ENCODE measurements around the gene NAA60.
A peak's percentile ranks its signal among the peaks of the same experiment; 100 is the strongest.

The NAA60 gene

GRCh38 chr16:3443108-3444031, at the start of gene NAA60, which contains the start of gene ZNF597:
NAA60 (plus strand) TSS chr16:3443680; CDS start chr16:3476228, 32,548 bp downstream.
ZNF597 (minus strand) TSS chr16:3443504; CDS start chr16:3443153, 351 bp downstream.
- Histone ChIP-seq H3K36me3 (ENCODE audit: control insufficient read depth in 2 of 2, insufficient read depth in 2 of 2, low read length in 2 of 2) (peaks cover 0 to 7% of the 10 kb centered on the region in 2 donors), H3K9me3 (ENCODE audit: control insufficient read depth in 2 of 2, low read length in 2 of 2) (peaks cover 0 to 4% of the 10 kb centered on the region in 2 donors)

GRCh38 chr16:3400446-3400778, 43.1 kb upstream of the NAA60 start:
- peaks cover 9 to 12% of the 10 kb centered on the region in 2 donors for H3K4me1 ChIP-seq (ENCODE audit: control insufficient read depth in 2 of 2, insufficient read depth in 2 of 2, low read length in 2 of 2)
- H3K9ac ChIP-seq (ENCODE audit: low read depth in 1 of 2, low read length in 2 of 2) = peak overlapping the region; percentile 85 to 92
- H3K4me3 ChIP-seq (ENCODE audit: low read length in 2 of 2) = peak overlapping the region; percentile 91 to 94
- no peaks in the 10 kb centered on the region for H3K27me3 ChIP-seq (ENCODE audit: control insufficient read depth in 2 of 2, insufficient read depth in 2 of 2, low read length in 2 of 2)
- H3K27ac ChIP-seq (ENCODE audit: low read depth in 2 of 2, low read length in 2 of 2) = peak overlapping the region; percentile 85
- peaks cover 5 to 8% of the 10 kb centered on the region in 2 donors for H3K9me3 ChIP-seq (ENCODE audit: control insufficient read depth in 2 of 2, low read length in 2 of 2)
- peaks cover 28 to 37% of the 10 kb centered on the region in 2 donors for H3K36me3 ChIP-seq (ENCODE audit: control insufficient read depth in 2 of 2, insufficient read depth in 2 of 2, low read length in 2 of 2)

More at GRCh38 chr16:3443108-3444031, at the start of gene NAA60, which contains the start of gene ZNF597:
- H3K4me1 ChIP-seq (ENCODE audit: control insufficient read depth in 2 of 2, insufficient read depth in 2 of 2, low read length in 2 of 2) = peaks cover 8 to 12% of the 10 kb centered on the region in 2 donors
- peak within 1 kb of the TSS; percentile 73 to 77 for H3K9ac ChIP-seq (ENCODE audit: low read depth in 1 of 2, low read length in 2 of 2)
- peak within 1 kb of the TSS; percentile 68 to 84 for H3K4me3 ChIP-seq (ENCODE audit: low read length in 2 of 2)
- H3K27ac ChIP-seq (ENCODE audit: low read depth in 2 of 2, low read length in 2 of 2) = peak within 1 kb of the TSS; percentile 80 to 82
- no peaks in the 10 kb centered on the region for H3K27me3 ChIP-seq (ENCODE audit: control insufficient read depth in 2 of 2, insufficient read depth in 2 of 2, low read length in 2 of 2)

- Histone ChIP-seq H3K27me3 (ENCODE audit: control insufficient read depth in 2 of 2, insufficient read depth in 2 of 2, low read length in 2 of 2) (no peaks in the 10 kb centered on the region), H3K4me1 (ENCODE audit: control insufficient read depth in 2 of 2, insufficient read depth in 2 of 2, low read length in 2 of 2) (peaks cover 9 to 12% of the 10 kb centered on the region in 2 donors), H3K4me3 (ENCODE audit: low read length in 2 of 2) (peak within 1 kb of the TSS; percentile 91 to 94), H3K9ac (ENCODE audit: low read depth in 1 of 2, low read length in 2 of 2) (peak within 1 kb of the TSS; percentile 85 to 93), H3K27ac (ENCODE audit: low read depth in 2 of 2, low read length in 2 of 2) (peak within 1 kb of the TSS; percentile 85 to 87), H3K36me3 (ENCODE audit: control insufficient read depth in 2 of 2, insufficient read depth in 2 of 2, low read length in 2 of 2) (peaks cover 34 to 37% of the 10 kb centered on the region in 2 donors), H3K9me3 (ENCODE audit: control insufficient read depth in 2 of 2, low read length in 2 of 2) (peaks cover 6 to 10% of the 10 kb centered on the region in 2 donors)
Observed at GRCh38 chr16:3400779-3401688, 42.4 kb upstream of the NAA60 start, which contains the start of the genes ZNF174 and ZSCAN32. ZNF174 (plus strand) TSS chr16:3401215; CDS start chr16:3402005, 790 bp downstream. ZSCAN32 (minus strand) TSS chr16:3401004; CDS start chr16:3397557, 3,447 bp downstream.

GRCh38 chr16:3401719-3402397, 41.6 kb upstream of the NAA60 start:
- no peaks in the 10 kb centered on the region for H3K27me3 ChIP-seq (ENCODE audit: control insufficient read depth in 2 of 2, insufficient read depth in 2 of 2, low read length in 2 of 2)
- H3K9ac ChIP-seq (ENCODE audit: low read depth in 1 of 2, low read length in 2 of 2) = peak overlapping the region; percentile 85 to 93
- peaks cover 34 to 37% of the 10 kb centered on the region in 2 donors for H3K36me3 ChIP-seq (ENCODE audit: control insufficient read depth in 2 of 2, insufficient read depth in 2 of 2, low read length in 2 of 2)
- peak overlapping the region; percentile 91 to 94 for H3K4me3 ChIP-seq (ENCODE audit: low read length in 2 of 2)
- peaks cover 11 to 14% of the 10 kb centered on the region in 2 donors for H3K9me3 ChIP-seq (ENCODE audit: control insufficient read depth in 2 of 2, low read length in 2 of 2)
- H3K27ac ChIP-seq (ENCODE audit: low read depth in 2 of 2, low read length in 2 of 2) = peak overlapping the region; percentile 78 to 87
- peaks cover 9 to 12% of the 10 kb centered on the region in 2 donors for H3K4me1 ChIP-seq (ENCODE audit: control insufficient read depth in 2 of 2, insufficient read depth in 2 of 2, low read length in 2 of 2)

- H3K4me1 ChIP-seq (ENCODE audit: control insufficient read depth in 2 of 2, insufficient read depth in 2 of 2, low read length in 2 of 2) = no peaks in the 10 kb centered on the region
- H3K27ac ChIP-seq (ENCODE audit: low read depth in 2 of 2, low read length in 2 of 2) = no peak overlapping the region
- H3K4me3 ChIP-seq (ENCODE audit: low read length in 2 of 2) = peak overlapping the region; percentile 1 to 14
- H3K27me3 ChIP-seq (ENCODE audit: control insufficient read depth in 2 of 2, insufficient read depth in 2 of 2, low read length in 2 of 2) = no peaks in the 10 kb centered on the region
- peaks cover 38 to 50% of the 10 kb centered on the region in 2 donors for H3K36me3 ChIP-seq (ENCODE audit: control insufficient read depth in 2 of 2, insufficient read depth in 2 of 2, low read length in 2 of 2)
- H3K9ac ChIP-seq (ENCODE audit: low read depth in 1 of 2, low read length in 2 of 2) = no peak overlapping the region
- peaks cover 42 to 54% of the 10 kb centered on the region in 2 donors for H3K9me3 ChIP-seq (ENCODE audit: control insufficient read depth in 2 of 2, low read length in 2 of 2)
Observed at GRCh38 chr16:3408561-3409197, 34.8 kb upstream of the NAA60 start.

- Histone ChIP-seq H3K9me3 (ENCODE audit: control insufficient read depth in 2 of 2, low read length in 2 of 2) (peaks cover 10 to 31% of the 10 kb centered on the region in 2 donors), H3K36me3 (ENCODE audit: control insufficient read depth in 2 of 2, insufficient read depth in 2 of 2, low read length in 2 of 2) (peaks cover 2% of the 10 kb centered on the region in 2 donors), H3K9ac (ENCODE audit: low read depth in 1 of 2, low read length in 2 of 2) (no peak overlapping the region), H3K4me3 (ENCODE audit: low read length in 2 of 2) (no peak overlapping the region), H3K4me1 (ENCODE audit: control insufficient read depth in 2 of 2, insufficient read depth in 2 of 2, low read length in 2 of 2) (no peaks in the 10 kb centered on the region), H3K27me3 (ENCODE audit: control insufficient read depth in 2 of 2, insufficient read depth in 2 of 2, low read length in 2 of 2) (no peaks in the 10 kb centered on the region), H3K27ac (ENCODE audit: low read depth in 2 of 2, low read length in 2 of 2) (no peak overlapping the region)
Observed at GRCh38 chr16:3413730-3414379, 29.6 kb upstream of the NAA60 start.

- H3K27me3 ChIP-seq (ENCODE audit: control insufficient read depth in 2 of 2, insufficient read depth in 2 of 2, low read length in 2 of 2) = no peaks in the 10 kb centered on the region
- no peak overlapping the region for H3K27ac ChIP-seq (ENCODE audit: low read depth in 2 of 2, low read length in 2 of 2)
- H3K36me3 ChIP-seq (ENCODE audit: control insufficient read depth in 2 of 2, insufficient read depth in 2 of 2, low read length in 2 of 2) = peaks cover 0 to 3% of the 10 kb centered on the region in 2 donors
- H3K4me3 ChIP-seq (ENCODE audit: low read length in 2 of 2) = peak overlapping the region; percentile 28 to 50
- no peaks in the 10 kb centered on the region for H3K9me3 ChIP-seq (ENCODE audit: control insufficient read depth in 2 of 2, low read length in 2 of 2)
- no peaks in the 10 kb centered on the region for H3K4me1 ChIP-seq (ENCODE audit: control insufficient read depth in 2 of 2, insufficient read depth in 2 of 2, low read length in 2 of 2)
- H3K9ac ChIP-seq (ENCODE audit: low read depth in 1 of 2, low read length in 2 of 2) = no peak overlapping the region
Observed at GRCh38 chr16:3431779-3432219, 11.7 kb upstream of the NAA60 start.

- H3K27me3 ChIP-seq (ENCODE audit: control insufficient read depth in 2 of 2, insufficient read depth in 2 of 2, low read length in 2 of 2) = peaks cover 0 to 4% of the 10 kb centered on the region in 2 donors
- H3K36me3 ChIP-seq (ENCODE audit: control insufficient read depth in 2 of 2, insufficient read depth in 2 of 2, low read length in 2 of 2) = peaks cover 0 to 8% of the 10 kb centered on the region in 2 donors
- no peak overlapping the region for H3K27ac ChIP-seq (ENCODE audit: low read depth in 2 of 2, low read length in 2 of 2)
Observed at GRCh38 chr16:3434373-3434772, 9.1 kb upstream of the NAA60 start.

More at GRCh38 chr16:3434373-3434772, 9.1 kb upstream of the NAA60 start:
- Histone ChIP-seq H3K4me1 (ENCODE audit: control insufficient read depth in 2 of 2, insufficient read depth in 2 of 2, low read length in 2 of 2) (no peaks in the 10 kb centered on the region), H3K9me3 (ENCODE audit: control insufficient read depth in 2 of 2, low read length in 2 of 2) (peaks cover 0 to 2% of the 10 kb centered on the region in 2 donors), H3K9ac (ENCODE audit: low read depth in 1 of 2, low read length in 2 of 2) (no peak overlapping the region), H3K4me3 (ENCODE audit: low read length in 2 of 2) (no peak overlapping the region)

Data from mucosa of rectum (tissue), 2 donors.